GM19395 (cell line): ENCODE results near the gene FAM83G.
"Not testable (repeated sequence)": the region's sequence is repeated elsewhere in the genome, so short reads cannot be mapped to it uniquely, and the experiment has no call there.

Experiments
- ATAC-seq: cut with Tn5 transposase; IDR thresholded peaks from one replicate; pipeline ENCODE4 v1.9.1; 2021; ENCODE audit warnings: mild to moderate bottlenecking, moderate library complexity; ENCODE audit not compliant: unreplicated experiment

The FAM83G gene, protein sequence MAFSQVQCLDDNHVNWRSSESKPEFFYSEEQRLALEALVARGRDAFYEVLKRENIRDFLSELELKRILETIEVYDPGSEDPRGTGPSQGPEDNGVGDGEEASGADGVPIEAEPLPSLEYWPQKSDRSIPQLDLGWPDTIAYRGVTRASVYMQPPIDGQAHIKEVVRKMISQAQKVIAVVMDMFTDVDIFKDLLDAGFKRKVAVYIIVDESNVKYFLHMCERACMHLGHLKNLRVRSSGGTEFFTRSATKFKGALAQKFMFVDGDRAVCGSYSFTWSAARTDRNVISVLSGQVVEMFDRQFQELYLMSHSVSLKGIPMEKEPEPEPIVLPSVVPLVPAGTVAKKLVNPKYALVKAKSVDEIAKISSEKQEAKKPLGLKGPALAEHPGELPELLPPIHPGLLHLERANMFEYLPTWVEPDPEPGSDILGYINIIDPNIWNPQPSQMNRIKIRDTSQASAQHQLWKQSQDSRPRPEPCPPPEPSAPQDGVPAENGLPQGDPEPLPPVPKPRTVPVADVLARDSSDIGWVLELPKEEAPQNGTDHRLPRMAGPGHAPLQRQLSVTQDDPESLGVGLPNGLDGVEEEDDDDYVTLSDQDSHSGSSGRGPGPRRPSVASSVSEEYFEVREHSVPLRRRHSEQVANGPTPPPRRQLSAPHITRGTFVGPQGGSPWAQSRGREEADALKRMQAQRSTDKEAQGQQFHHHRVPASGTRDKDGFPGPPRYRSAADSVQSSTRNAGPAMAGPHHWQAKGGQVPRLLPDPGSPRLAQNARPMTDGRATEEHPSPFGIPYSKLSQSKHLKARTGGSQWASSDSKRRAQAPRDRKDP

GRCh38 chr17:19004421-19005136 lies at the start of gene FAM83G:
FAM83G (minus strand) TSS chr17:19004764; CDS start chr17:19004041, 723 bp downstream.
- ATAC-seq, result peak; percentile 70

DNA sequence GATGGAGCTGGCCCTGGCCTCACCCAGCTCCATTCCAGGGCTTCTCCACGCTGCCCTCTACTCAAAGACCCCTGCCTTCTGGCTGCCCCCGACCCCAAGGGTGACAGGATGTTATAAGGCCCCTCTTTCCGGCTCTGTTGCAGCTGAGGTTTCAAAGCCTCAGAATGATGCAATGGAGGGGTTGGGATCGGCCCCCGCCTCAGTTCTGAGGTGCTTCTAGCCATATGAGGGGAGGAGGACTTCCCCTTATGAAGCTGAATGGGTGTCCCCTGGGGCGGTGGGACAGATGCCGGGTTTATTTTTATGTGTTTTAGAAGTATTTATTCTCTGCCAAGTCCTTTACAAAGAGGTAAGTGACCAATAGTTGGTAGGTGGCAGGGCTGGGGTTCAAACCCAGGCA lies 44.3 kb upstream of the FAM83G start:
- ATAC-seq, result not testable (repeated sequence)

DNA sequence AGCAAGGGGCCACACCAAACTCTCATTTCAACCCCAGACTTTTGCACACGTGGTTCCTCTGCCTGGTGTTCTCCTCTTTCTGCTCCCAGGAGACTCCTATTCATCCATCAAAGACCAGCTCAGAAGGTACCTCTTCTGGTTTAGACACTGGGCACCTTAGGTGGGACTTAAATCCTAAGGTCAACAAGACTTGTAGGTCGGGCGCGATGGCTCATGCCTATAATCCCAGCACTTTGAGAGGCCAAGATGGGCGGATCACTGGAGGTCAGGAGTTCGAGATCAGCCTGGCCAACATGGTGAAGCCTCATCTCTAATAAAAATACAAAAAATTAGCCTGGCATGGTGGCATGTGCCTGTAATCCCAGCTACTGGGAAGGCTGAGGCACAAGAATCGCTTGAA lies 42.9 kb upstream of the FAM83G start:
- ATAC-seq, result not testable (repeated sequence)

DNA sequence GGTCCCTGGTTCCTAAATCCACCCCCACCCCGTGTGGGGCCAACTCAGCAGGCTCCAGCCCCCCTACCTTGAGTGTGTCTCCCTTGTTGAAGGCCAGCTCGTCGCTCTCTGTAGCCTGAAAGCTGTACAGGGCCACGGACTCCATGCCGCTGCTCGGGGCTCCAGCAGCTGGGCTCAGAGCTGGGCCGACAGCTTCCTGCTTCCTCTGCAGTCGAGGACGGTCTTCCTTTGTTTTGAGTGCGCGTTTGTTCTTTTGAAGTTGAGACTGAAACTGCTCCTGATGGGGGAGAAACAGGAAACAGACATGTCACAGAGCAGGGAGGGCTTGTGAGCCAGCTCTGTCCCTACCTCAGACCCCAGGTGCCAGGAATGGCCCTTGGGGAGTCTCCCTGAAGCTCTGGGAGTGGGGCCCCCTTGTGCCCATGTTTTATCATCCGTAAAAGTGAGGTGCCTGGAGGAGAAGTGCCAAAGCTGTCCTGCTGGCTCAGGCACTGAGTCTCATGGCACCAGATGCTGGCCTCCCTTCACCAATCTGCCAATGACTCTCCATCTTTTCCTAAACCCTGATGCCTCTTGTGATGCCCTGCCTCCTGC lies 42.3 kb upstream of the FAM83G start, which contains the start of gene GRAP:
Gene GRAP (minus strand): TSS at position 176 of the 594 bp plus-strand sequence. CDS start 31 bp downstream, at position 145.
- ATAC-seq, result not testable (repeated sequence)

DNA sequence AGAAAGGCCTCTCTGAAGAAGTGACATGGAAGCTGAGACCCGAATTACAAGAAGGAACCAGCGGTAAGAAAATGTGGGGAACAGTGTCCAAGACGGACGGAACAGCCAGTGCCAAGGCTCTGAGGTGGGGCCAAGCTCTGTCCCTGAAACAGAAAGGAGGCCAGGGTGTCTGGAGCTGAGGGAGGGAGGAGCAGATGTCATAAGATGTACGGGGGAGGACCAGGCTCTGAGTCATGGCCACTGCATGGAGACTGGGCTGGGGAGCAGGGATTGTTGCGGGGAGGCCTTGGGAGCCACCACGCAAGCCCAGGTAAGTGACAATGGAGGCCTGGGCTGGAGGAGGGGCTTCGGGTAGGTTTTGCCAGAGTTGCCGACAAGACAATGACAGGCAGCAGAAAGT lies 40.1 kb upstream of the FAM83G start:
- not testable (repeated sequence) for ATAC-seq

DNA sequence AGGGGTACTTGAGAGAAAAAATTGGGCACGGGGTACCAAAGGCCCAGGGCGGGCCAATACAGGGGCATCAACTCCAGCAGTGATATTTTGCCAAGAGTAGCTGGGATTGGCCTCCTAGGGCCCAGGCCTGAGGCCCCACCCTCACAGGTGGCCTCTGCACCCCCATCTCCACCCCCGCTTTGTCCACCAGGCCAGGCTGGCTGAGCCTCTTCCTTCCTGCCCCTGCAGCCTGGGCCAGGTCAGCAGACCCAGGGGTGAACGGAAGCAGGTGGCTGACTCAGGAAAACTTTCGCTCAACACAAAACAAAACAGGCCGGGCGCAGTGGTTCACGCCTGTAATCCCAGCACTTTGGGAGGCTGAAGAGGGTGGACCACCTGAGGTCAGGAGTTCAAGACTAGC lies 38.5 kb upstream of the FAM83G start:
- not testable (repeated sequence) for ATAC-seq

DNA sequence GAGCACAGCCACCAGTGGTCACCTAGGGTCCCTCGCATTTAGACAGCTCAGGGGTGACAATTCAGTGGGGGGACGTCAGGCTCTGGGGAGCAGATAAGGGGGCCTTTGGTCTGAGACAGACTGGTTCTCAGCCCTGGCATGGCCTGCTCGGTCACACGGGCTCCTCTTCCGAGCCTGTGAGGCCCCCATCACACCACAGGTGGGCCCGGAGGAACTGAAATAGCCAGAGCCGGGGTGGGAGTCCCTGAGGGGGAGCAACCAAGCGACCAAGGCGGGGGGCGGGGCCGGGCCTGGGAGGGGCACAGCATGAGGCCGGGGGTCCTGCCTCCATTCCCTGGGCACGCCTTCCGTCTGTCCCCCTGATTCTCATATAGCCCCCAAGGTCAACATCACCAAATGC lies 37.8 kb upstream of the FAM83G start:
- not testable (repeated sequence) for ATAC-seq

- ATAC-seq, result not testable (repeated sequence)
These were observed 37.3 kb upstream of the FAM83G start for GRCh38 chr17:19041871-19042270.

GRCh38 chr17:19040350-19040749 lies 35.8 kb upstream of the FAM83G start:
- ATAC-seq, result not testable (repeated sequence)

GRCh38 chr17:19038730-19039129 lies 34.2 kb upstream of the FAM83G start:
- not testable (repeated sequence) for ATAC-seq

DNA sequence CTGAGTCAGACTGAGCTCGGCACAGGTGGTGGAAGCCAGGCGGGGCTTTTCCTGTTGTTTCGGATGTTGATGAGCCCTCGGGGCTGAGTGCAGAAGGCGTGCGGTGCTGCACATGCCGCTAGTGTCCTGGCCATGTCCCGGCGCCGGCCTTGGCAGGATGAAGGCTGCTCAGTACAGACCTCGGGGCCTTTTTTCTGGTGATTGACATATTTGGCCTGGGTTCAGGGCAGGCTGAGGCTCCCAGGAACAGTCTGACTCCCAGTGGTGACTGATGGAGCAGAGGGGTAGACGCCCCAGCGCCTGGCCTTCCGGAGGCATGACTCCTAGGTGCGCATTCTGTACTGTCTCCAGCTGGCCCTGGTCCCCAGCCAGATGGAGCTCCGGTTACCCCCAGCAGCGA lies 33.4 kb upstream of the FAM83G start:
- not testable (repeated sequence) for ATAC-seq

- not testable (repeated sequence) for ATAC-seq
These were observed 33.0 kb upstream of the FAM83G start for GRCh38 chr17:19037547-19037946.

GRCh38 chr17:19036186-19036585 lies 31.6 kb upstream of the FAM83G start:
- ATAC-seq, result peak; percentile 44

GRCh38 chr17:19032377-19032988 lies 27.9 kb upstream of the FAM83G start:
- peak; percentile 50 for ATAC-seq

DNA sequence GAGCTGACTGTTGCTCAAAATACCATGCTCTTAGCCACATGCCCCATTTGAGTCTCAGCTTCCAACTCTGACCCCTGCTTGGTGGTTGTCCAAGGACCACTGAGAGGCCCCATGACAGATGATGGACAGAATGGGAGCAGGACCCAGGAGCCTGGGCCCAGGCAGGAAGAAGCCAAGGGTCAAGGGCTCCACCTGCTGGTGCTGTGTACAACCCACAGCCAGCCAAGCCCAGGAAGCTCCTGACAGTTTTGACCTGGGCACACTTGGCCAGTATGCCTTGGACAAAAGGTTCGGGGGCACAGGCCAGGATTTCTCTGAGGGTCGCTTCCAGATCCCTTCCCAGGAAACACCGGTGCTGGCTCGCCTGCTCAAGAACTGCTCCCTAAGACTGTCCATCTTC lies 27.2 kb upstream of the FAM83G start:
- ATAC-seq, result peak; percentile 35

DNA sequence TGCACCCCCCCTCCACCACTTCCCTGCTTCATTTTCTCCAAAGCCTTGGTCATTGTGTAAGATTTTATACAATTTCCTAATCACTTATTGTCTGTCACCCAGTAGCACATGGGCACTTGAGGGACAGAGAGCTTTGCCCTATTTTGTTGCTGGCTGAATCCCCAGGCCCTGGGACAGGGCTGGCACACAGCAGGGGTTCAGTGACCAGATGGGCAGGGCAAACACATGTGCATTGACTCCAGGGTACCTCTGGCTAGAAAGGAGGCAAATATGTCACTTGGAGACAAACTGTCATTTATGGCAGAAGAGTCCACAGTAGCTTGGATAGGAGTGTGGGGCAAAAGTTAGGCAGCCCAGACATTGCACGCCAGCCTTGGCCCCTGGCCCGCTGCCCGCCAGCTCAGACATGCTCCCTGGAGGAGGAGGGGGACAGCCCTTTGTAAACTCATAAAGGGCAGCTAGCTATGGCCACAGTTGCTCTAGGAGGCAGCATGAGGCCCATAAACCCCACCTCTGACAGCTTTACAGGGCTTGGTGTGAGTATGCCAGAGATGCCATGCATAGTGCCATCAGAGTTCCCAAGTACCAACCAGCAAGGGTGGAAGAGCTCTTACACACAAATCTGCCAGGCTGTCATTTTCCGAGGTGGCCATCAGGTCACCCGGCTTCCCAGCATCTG lies 26.3 kb upstream of the FAM83G start:
- ATAC-seq, result not testable (repeated sequence)

- ATAC-seq, result not testable (repeated sequence)
These were observed 25.2 kb upstream of the FAM83G start for GRCh38 chr17:19029740-19030139.

- not testable (repeated sequence) for ATAC-seq
These were observed 24.1 kb upstream of the FAM83G start for GRCh38 chr17:19028671-19029070.
